Sigmoid colon (tissue), 7 donors: ENCODE measurements around the gene C18orf32. TPM values are rescaled to one million over a fixed set of nuclear protein-coding genes. Genes with fewer than 3 reads are reported as not detected.

ENCODE experiments used
- DNase-seq: peaks from one replicate; pipeline ENCODE4 v3.0.0-alpha.2; 2019
- H3K27ac ChIP-seq, 4 donors: fragments of 200-600 bp; sonication (generic); one replicate each; pipeline ENCODE4 v1.5.1; 2016 to 2019; ENCODE audit warnings: mild to moderate bottlenecking in 1 of 4
- H3K27me3 ChIP-seq, 3 donors: fragments of 200-600 bp; sonication (generic); one replicate each; pipeline ENCODE4 v1.5.1; 2019; ENCODE audit warnings: mild to moderate bottlenecking in 1 of 3
- H3K36me3 ChIP-seq, 4 donors: fragments of 200-600 bp; sonication (generic); one replicate each; pipeline ENCODE4 v1.5.1; 2016 to 2019
- H3K4me1 ChIP-seq, 4 donors: fragments of 200-600 bp; sonication (generic); one replicate each; pipeline ENCODE4 v1.5.1; 2017 to 2019
- H3K4me3 ChIP-seq, 4 donors: fragments of 200-600 bp; sonication (generic); one replicate each; pipeline ENCODE4 v1.5.1; 2017 to 2019; ENCODE audit warnings: mild to moderate bottlenecking in 2 of 4, moderate library complexity in 1 of 4
- H3K9me3 ChIP-seq, 4 donors: fragments of 200-600 bp in 3 of 4; sonication (generic) in 3 of 4; one replicate each; pipeline versions ENCODE4 v1.5.1 to v1.6.1; 2013 to 2019
- CTCF ChIP-seq, 4 experiments: fragments of 450-650 bp in 3 of 4; fragments of 200-600 bp in 1 of 4; IDR thresholded peaks; one replicate each; pipeline ENCODE4 v1.5.1; 2016 to 2019; ENCODE audit warnings: antibody characterized with exemption in 4 of 4, mild to moderate bottlenecking in 3 of 4, moderate library complexity in 2 of 4
- EP300 ChIP-seq, 4 donors: sonication (generic); formaldehyde crosslinking; IDR thresholded peaks; one replicate each; pipeline ENCODE4 v1.6.1; 2017; ENCODE audit warnings: antibody characterized with exemption in 4 of 4
- POLR2A ChIP-seq, 2 donors: fragments of 450-650 bp; IDR thresholded peaks; one replicate each; pipeline ENCODE4 v1.6.1; 2016; ENCODE audit warnings: antibody characterized with exemption in 2 of 2, mild to moderate bottlenecking in 2 of 2, moderate library complexity in 2 of 2
- POLR2AphosphoS5 ChIP-seq, 4 donors: sonication (generic); formaldehyde crosslinking; IDR thresholded peaks; one replicate each; pipeline ENCODE4 v1.6.1; 2017; ENCODE audit warnings: antibody characterized with exemption in 4 of 4
- WGBS, 2 donors: extraction: QIAGEN DNeasy Blood & Tissue Kit; methylation state at CpG; one replicate each; pipeline ENCODE4 v1.1.7; 2013; 5-methylcytosine and 5-hydroxymethylcytosine counted together
- intact Hi-C: fragments of 100-400 bp; cut with DNase I; formaldehyde crosslinking; loops from one replicate; pipeline ENCODE4 v1.15.1; 2023
- polyA plus RNA-seq, 3 donors: library from polyadenylated mRNA; stranded (reverse); fragments of 200-250 nt; gene quantifications; one replicate each; pipeline ENCODE4 v1.2.3, GENCODE V29; 2013
- small RNA-seq, 3 donors: library from RNA; depleted of rRNA; stranded (forward); fragments of <200 nt; gene quantifications; one replicate each; pipeline ENCODE3, GENCODE V24; 2016
- total RNA-seq, 4 donors: library from RNA; depleted of rRNA; stranded (reverse); fragments of >200 nt; gene quantifications; one replicate each; pipeline ENCODE4 v1.1.0, GENCODE V29; 2016
- donor health status: healthy with polysubstance abuse.
- donor health status: Bipolar disorder and iron deficiency.
- donor health status: healthy.

C18orf32 gene
- total and polyA plus RNA-seq, 7 donors: 29.1 to 68.7 (median 57.8) TPM

DNA sequence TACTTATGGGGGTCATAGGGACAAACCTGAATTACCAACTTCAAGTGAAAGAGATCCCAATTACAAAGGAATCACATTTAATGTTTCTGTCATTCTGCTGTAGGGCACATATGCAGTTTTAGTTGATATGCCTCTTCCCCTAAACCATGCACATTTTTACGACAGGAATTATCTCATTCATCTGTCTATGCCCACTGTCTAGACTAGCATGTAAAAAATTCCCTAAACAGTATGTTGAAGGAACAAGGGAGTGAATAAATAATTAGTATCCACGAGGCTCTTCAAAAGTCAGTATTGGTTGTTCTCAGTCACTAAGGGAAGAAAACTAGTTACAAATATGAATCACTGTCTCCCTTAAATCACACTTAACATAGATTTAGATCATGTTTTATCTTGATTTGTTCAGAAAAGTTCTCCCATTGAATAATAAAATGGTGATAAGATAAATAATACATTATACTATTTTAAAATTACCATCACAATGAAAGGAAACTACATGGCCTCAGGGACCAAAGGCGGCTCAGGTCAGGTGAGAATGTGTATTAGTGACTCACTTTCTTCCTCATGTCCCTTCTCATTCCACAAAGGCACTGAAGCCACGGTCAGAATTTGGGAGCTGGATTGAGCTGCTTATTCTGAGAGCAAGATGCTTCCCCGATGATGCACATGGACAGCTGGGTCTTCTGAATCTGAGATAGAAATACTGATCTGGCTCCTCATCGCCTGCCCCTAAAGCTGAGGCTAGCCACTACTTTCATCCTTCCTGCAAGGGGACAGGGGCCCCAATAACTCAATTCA lies 55.7 kb downstream of the C18orf32 start:
- H3K4me3 ChIP-seq: no peak overlapping the region
- no peaks in the 10 kb centered on the region for H3K4me1 ChIP-seq
- no peaks in the 10 kb centered on the region for H3K9me3 ChIP-seq
- H3K36me3 ChIP-seq: peaks cover 0 to 13% (median 0%) of the 10 kb centered on the region in 4 donors
- H3K27ac ChIP-seq: no peak overlapping the region
- TF ChIP-seq CTCF (IDR thresholded peaks at IDR 0.05): no peak
- TF ChIP-seq POLR2A (IDR thresholded peaks at IDR 0.05): no peak
- no peak for TF ChIP-seq POLR2AphosphoS5 (IDR thresholded peaks at IDR 0.05)
- TF ChIP-seq EP300 (IDR thresholded peaks at IDR 0.05): no peak
- intact Hi-C loops: no loop called here
- no peak for DNase-seq
- 91% methylated on average over 6 of the region's 6 CpGs for WGBS, 2 donors
- H3K27me3 ChIP-seq: no peaks in the 10 kb centered on the region

Small RNA genes lying within 50 kb of the gene (small RNA-seq; reads per million reads assigned to genes)
- 0 reads per million in 3 donors for gene SNORD58A
- gene SNORD58C: 0 reads per million in 3 donors

Other genes with a start within 250 kb of the C18orf32 start
- gene DYM, start 26.6 kb downstream of the C18orf32 start, total RNA-seq: 100 to 1,000 TPM in 1 of 4 donors, 10 to 100 TPM in 3; 53.9 to 123 (median 81.8) TPM
- 10 to 100 TPM; 13.8 to 16.6 (median 13.9) TPM for gene DYM, start 26.6 kb downstream of the C18orf32 start, polyA plus RNA-seq
- 1,000 to 10,000 TPM; 2,588 to 3,861 (median 3,027) TPM for gene RPL17, start 5.2 kb upstream of the C18orf32 start, total RNA-seq
- gene RPL17, start 5.2 kb upstream of the C18orf32 start, polyA plus RNA-seq: 1,000 to 10,000 TPM; 2,394 to 4,238 (median 2,434) TPM
- gene LIPG, start 74.8 kb upstream of the C18orf32 start, total RNA-seq: 1 to 10 TPM in 2 of 4 donors, under 1 TPM in 2; under 0.01 to 4.4 (median 2.1) TPM
- 10 to 100 TPM in 1 of 3 donors, 1 to 10 TPM in 2; 2.3 to 21.9 (median 2.4) TPM for gene LIPG, start 74.8 kb upstream of the C18orf32 start, polyA plus RNA-seq